HepG2 (cell line): Measurements from ENCODE around the gene ABHD17C.

ENCODE experiments used
- CTCF ChIP-seq: sonication (generic); formaldehyde crosslinking; IDR thresholded peaks from 2 replicates; pipeline ENCODE4 v1.5.0; 2020; ENCODE audit warnings: mild to moderate bottlenecking, missing genetic modification reagents, moderate library complexity
- DBP ChIP-seq: sonication (generic); formaldehyde crosslinking; IDR thresholded peaks from 2 replicates; pipeline ENCODE4 v1.4.0; 2020; ENCODE audit warnings: missing genetic modification reagents; ENCODE audit errors: not compliant biosample characterization
- ELF1 ChIP-seq: sonication (generic); formaldehyde crosslinking; IDR thresholded peaks from 2 replicates; pipeline ENCODE4 v1.4.0; 2020; ENCODE audit warnings: missing genetic modification reagents
- FOXK2 ChIP-seq: fragments of 450-650 bp; IDR thresholded peaks from 2 replicates; pipeline ENCODE4 v1.6.1; 2016
- JUN ChIP-seq: sonication (generic); formaldehyde crosslinking; IDR thresholded peaks from 2 replicates; pipeline ENCODE4 v1.4.0; 2020; ENCODE audit warnings: mild to moderate bottlenecking, missing genetic modification reagents
- NR1H2 ChIP-seq: sonication (generic); formaldehyde crosslinking; IDR thresholded peaks from 2 replicates; pipeline ENCODE4 v1.8.1; 2022; ENCODE audit warnings: low read depth, missing genetic modification reagents, borderline replicate concordance
- TCF12 ChIP-seq, 2 experiments: fragments of 450-650 bp in 1 of 2; sonication (generic) in 1 of 2; formaldehyde crosslinking in 1 of 2; IDR thresholded peaks; 2 replicates each; pipeline versions ENCODE4 v1.6.1 to v1.8.0; 2017 to 2022; ENCODE audit warnings: antibody characterized with exemption in 1 of 2, mild to moderate bottlenecking in 1 of 2, missing genetic modification reagents in 1 of 2, moderate library complexity in 1 of 2
- USF2 ChIP-seq, 2 experiments: sonication (generic) in 1 of 2; formaldehyde crosslinking in 1 of 2; IDR thresholded peaks; 2 replicates each; pipeline versions ENCODE4 v1.5.1 to v1.6.1; 2011 to 2020; ENCODE audit warnings: borderline replicate concordance in 1 of 2, low read depth in 1 of 2, low read length in 1 of 2, mild to moderate bottlenecking in 1 of 2, missing genetic modification reagents in 1 of 2, moderate library complexity in 1 of 2
- ZFY ChIP-seq: sonication (generic); formaldehyde crosslinking; IDR thresholded peaks from 2 replicates; pipeline ENCODE4 v1.4.0; 2020; ENCODE audit warnings: missing genetic modification reagents
- ZNF362 ChIP-seq: sonication (generic); formaldehyde crosslinking; IDR thresholded peaks from 2 replicates; pipeline ENCODE4 v1.4.0; 2020; ENCODE audit warnings: missing genetic modification reagents, mild to moderate bottlenecking, borderline replicate concordance
- ZNF431 ChIP-seq: sonication (generic); formaldehyde crosslinking; IDR thresholded peaks from 2 replicates; pipeline ENCODE4 v1.9.0; 2022; ENCODE audit warnings: missing genetic modification reagents, low read depth, mild to moderate bottlenecking, borderline replicate concordance
- ZNF589 ChIP-seq: sonication (generic); formaldehyde crosslinking; conservative IDR thresholded peaks from 2 replicates; pipeline ENCODE4 v1.8.0; 2022; ENCODE audit warnings: mild to moderate bottlenecking, moderate library complexity, missing genetic modification reagents
- ZNF709 ChIP-seq: sonication (generic); formaldehyde crosslinking; IDR thresholded peaks from 2 replicates; pipeline ENCODE4 v1.5.0; 2020; ENCODE audit warnings: mild to moderate bottlenecking, missing genetic modification reagents

DNA sequence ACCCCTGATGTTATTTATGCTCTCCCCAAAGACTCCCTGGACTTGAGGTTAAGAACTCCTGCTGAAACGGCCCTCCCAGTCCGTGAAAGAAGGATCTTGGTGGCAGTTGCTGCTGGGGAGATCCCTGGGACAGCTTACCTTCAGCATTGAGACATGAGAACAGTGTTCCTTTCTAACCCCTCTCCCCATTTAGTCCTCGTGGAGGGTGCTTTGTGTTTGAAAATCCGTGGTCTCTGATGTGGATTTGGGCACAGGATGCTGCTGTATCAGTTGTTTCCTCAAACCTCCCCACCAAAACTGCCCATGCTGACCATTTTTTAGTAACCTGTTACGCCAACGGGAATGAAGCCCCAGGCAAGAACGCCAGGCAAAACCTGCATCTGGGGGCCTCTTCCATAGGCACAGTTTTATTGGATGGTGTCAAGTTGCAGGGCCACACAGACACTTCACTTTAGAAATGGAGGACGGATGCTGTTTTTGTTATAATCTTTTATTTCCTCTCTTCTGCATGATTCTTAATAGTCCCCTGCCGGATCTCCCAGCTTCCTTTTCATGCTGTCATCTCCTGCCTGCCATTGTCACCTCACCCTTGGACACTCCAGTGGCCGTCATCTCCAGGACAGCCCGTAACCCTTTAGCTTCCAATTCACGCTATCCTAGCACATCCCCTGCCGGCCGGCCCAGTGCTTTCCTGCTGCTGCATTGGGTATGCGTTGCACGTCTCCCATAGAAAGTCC, 52.4 kb downstream of the ABHD17C start:
- TF ChIP-seq CTCF (no peak), ZNF362 (no peak), ZNF431 (CRISPR knock-in tag) (no peak), ELF1 (no peak), USF2 (IDR thresholded peaks at IDR 0.05; ENCODE audit: low read depth, low read length) (no peak), USF2 (CRISPR knock-in tag; IDR thresholded peaks at IDR 0.05; ENCODE audit: borderline replicate concordance) (no peak), JUN (CRISPR knock-in tag) (no peak), NR1H2 (CRISPR knock-in tag) (no peak), DBP (CRISPR knock-in tag) (no peak), TCF12 (IDR thresholded peaks at IDR 0.05) (no peak), TCF12 (CRISPR knock-in tag; IDR thresholded peaks at IDR 0.05) (no peak), ZNF709 (CRISPR knock-in tag) (no peak), ZNF589 (CRISPR knock-in tag) (no peak), FOXK2 (no peak), ZFY (CRISPR knock-in tag) (no peak)
